WTC11 (cell line): Measurements from ENCODE around the gene LPP. TPM values are rescaled to one million over a fixed set of nuclear protein-coding genes. Genes with fewer than 3 reads are reported as not detected.

Experiments used
- ATAC-seq: fragments of 200-7000 bp; cut with Tn5 transposase; 2 replicates; pipeline ENCODE4 v1.10.0; 2021; ENCODE audit warnings: mild to moderate bottlenecking, moderate library complexity
- CTCF ChIA-PET: fragments of 300-600 bp; sonication (Branson Sonifier 250); formaldehyde crosslinking; loops from one replicate; lab custom pipeline; 2021; ENCODE audit warnings: antibody characterized with exemption; lab: Charles Lee
- POLR2A ChIA-PET: fragments of 350-600 bp; sonication (Branson Sonifier 250); formaldehyde crosslinking; loops from one replicate; lab custom pipeline; 2021; ENCODE audit warnings: antibody characterized with exemption; lab: Charles Lee
- DNase-seq: peaks from one replicate; pipeline ENCODE4 v3.0.0; 2021; ENCODE audit warnings: low spot score
- H3K27ac Mint-ChIP-seq: 2 replicates; pipeline ENCODE4 v1.8.0; 2021; ENCODE audit warnings: mixed read lengths
- H3K27me3 Mint-ChIP-seq: 2 replicates; pipeline ENCODE4 v1.8.0; 2021; ENCODE audit warnings: low read depth, mild to moderate bottlenecking, moderate library complexity, mixed read lengths
- H3K36me3 Mint-ChIP-seq: 2 replicates; pipeline ENCODE4 v1.8.0; 2021; ENCODE audit warnings: mixed read lengths
- H3K4me1 Mint-ChIP-seq: 2 replicates; pipeline ENCODE4 v1.8.0; 2022; ENCODE audit warnings: mixed read lengths
- H3K4me3 Mint-ChIP-seq: 2 replicates; pipeline ENCODE4 v1.8.0; 2021; ENCODE audit warnings: mild to moderate bottlenecking, moderate library complexity, mixed read lengths
- H3K9me3 Mint-ChIP-seq: 2 replicates; pipeline ENCODE4 v1.8.0; 2021; ENCODE audit warnings: mixed read lengths
- CREB1 ChIP-seq: sonication (generic); formaldehyde crosslinking; IDR thresholded peaks from 2 replicates; pipeline ENCODE4 v1.8.0; 2023; ENCODE audit warnings: mild to moderate bottlenecking, missing genetic modification reagents
- ESRRA ChIP-seq: sonication (generic); formaldehyde crosslinking; IDR thresholded peaks from 2 replicates; pipeline ENCODE4 v1.8.1; 2022; ENCODE audit warnings: mild to moderate bottlenecking, missing genetic modification reagents, borderline replicate concordance
- JUN ChIP-seq: sonication (generic); formaldehyde crosslinking; IDR thresholded peaks from 2 replicates; pipeline ENCODE4 v1.8.0; 2023; ENCODE audit warnings: mild to moderate bottlenecking, missing genetic modification reagents
- MXD4 ChIP-seq: fragments of 250-450 bp; sonication (Bioruptor Pico); IDR thresholded peaks from 2 replicates; pipeline ENCODE4 v1.8.0; 2021; ENCODE audit warnings: mild to moderate bottlenecking, moderate library complexity, borderline replicate concordance
- ZNF396 ChIP-seq: fragments of 250-450 bp; sonication (Bioruptor Pico); IDR thresholded peaks from 2 replicates; pipeline ENCODE4 v1.8.0; 2021; ENCODE audit warnings: mild to moderate bottlenecking, moderate library complexity, borderline replicate concordance
- total RNA-seq: library from RNA; stranded (reverse); gene quantifications from 3 replicates; pipeline ENCODE4 v1.2.3, GENCODE V29; 2021
- TF ChIP-seq, protein P1 (sequence below): fragments of 200-600 bp; IDR thresholded peaks from 2 replicates; pipeline ENCODE4 v1.8.0; 2022; ENCODE audit warnings: antibody characterized with exemption
- TF ChIP-seq, protein P2 (sequence below): fragments of 250-450 bp; sonication (Bioruptor Pico); IDR thresholded peaks from 2 replicates; pipeline ENCODE4 v2.1.2; 2022; ENCODE audit warnings: mild to moderate bottlenecking, moderate library complexity
- TF ChIP-seq, protein P3 (sequence below): sonication (generic); formaldehyde crosslinking; IDR thresholded peaks from 2 replicates; pipeline ENCODE4 v1.8.1; 2023; ENCODE audit warnings: mild to moderate bottlenecking, missing genetic modification reagents, borderline replicate concordance
- TF ChIP-seq, protein P4 (sequence below): sonication (generic); formaldehyde crosslinking; IDR thresholded peaks from 2 replicates; pipeline ENCODE4 v1.8.0; 2022; ENCODE audit warnings: missing genetic modification reagents

Gene LPP
- total RNA-seq, 1 experiment from 2014 or later, result 49.6 TPM

DNA sequence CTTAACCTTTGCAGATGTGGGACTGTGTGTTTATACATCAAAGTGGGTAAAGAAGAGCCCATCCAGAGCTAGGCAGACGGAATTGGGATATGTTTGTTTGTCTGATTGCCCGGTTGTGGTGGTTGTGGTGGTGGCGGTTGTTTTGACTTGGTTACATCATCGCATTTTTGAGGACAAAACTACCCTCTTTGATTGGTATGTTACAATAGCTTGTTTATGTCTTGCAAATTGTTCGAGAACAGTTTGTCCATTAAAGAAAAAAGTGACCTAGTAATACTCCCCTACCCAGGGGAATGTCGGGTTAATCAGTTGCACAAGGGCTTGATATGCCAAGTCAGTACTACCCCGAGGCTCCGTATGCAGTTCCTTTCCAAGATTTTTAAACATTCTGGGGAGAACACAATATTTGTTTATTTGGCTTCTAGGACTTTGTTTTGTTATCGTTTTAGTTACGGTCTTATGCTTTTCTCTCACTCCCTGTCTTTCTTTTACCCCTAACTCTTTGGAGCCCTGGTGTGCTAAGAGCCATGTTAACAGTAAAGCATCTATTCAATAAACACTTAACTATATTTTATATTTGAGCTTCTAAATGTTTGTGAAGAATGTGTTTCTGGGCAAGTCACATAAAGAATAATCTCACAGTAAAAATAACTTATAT, 315.4 kb downstream of the LPP start:
- no peaks in the 10 kb centered on the region; the same call in 1 of the 2 replicates for H3K4me1 Mint-ChIP-seq
- ChIA-PET POLR2A (no interaction called here), CTCF (no interaction called here)
- no peaks in the 10 kb centered on the region for H3K27me3 Mint-ChIP-seq
- H3K9me3 Mint-ChIP-seq, result peaks cover 5% of the 10 kb centered on the region
- ATAC-seq, result no peak
- no peak for TF ChIP-seq ZNF396 (CRISPR knock-in tag)
- TF ChIP-seq, protein P1, sequence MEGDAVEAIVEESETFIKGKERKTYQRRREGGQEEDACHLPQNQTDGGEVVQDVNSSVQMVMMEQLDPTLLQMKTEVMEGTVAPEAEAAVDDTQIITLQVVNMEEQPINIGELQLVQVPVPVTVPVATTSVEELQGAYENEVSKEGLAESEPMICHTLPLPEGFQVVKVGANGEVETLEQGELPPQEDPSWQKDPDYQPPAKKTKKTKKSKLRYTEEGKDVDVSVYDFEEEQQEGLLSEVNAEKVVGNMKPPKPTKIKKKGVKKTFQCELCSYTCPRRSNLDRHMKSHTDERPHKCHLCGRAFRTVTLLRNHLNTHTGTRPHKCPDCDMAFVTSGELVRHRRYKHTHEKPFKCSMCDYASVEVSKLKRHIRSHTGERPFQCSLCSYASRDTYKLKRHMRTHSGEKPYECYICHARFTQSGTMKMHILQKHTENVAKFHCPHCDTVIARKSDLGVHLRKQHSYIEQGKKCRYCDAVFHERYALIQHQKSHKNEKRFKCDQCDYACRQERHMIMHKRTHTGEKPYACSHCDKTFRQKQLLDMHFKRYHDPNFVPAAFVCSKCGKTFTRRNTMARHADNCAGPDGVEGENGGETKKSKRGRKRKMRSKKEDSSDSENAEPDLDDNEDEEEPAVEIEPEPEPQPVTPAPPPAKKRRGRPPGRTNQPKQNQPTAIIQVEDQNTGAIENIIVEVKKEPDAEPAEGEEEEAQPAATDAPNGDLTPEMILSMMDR, result no peak
- TF ChIP-seq, protein P2, sequence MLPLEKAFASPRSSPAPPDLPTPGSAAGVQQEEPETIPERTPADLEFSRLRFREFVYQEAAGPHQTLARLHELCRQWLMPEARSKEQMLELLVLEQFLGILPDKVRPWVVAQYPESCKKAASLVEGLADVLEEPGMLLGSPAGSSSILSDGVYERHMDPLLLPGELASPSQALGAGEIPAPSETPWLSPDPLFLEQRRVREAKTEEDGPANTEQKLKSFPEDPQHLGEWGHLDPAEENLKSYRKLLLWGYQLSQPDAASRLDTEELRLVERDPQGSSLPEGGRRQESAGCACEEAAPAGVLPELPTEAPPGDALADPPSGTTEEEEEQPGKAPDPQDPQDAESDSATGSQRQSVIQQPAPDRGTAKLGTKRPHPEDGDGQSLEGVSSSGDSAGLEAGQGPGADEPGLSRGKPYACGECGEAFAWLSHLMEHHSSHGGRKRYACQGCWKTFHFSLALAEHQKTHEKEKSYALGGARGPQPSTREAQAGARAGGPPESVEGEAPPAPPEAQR, result no peak
- TF ChIP-seq, protein P3, sequence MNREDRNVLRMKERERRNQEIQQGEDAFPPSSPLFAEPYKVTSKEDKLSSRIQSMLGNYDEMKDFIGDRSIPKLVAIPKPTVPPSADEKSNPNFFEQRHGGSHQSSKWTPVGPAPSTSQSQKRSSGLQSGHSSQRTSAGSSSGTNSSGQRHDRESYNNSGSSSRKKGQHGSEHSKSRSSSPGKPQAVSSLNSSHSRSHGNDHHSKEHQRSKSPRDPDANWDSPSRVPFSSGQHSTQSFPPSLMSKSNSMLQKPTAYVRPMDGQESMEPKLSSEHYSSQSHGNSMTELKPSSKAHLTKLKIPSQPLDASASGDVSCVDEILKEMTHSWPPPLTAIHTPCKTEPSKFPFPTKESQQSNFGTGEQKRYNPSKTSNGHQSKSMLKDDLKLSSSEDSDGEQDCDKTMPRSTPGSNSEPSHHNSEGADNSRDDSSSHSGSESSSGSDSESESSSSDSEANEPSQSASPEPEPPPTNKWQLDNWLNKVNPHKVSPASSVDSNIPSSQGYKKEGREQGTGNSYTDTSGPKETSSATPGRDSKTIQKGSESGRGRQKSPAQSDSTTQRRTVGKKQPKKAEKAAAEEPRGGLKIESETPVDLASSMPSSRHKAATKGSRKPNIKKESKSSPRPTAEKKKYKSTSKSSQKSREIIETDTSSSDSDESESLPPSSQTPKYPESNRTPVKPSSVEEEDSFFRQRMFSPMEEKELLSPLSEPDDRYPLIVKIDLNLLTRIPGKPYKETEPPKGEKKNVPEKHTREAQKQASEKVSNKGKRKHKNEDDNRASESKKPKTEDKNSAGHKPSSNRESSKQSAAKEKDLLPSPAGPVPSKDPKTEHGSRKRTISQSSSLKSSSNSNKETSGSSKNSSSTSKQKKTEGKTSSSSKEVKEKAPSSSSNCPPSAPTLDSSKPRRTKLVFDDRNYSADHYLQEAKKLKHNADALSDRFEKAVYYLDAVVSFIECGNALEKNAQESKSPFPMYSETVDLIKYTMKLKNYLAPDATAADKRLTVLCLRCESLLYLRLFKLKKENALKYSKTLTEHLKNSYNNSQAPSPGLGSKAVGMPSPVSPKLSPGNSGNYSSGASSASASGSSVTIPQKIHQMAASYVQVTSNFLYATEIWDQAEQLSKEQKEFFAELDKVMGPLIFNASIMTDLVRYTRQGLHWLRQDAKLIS (CRISPR knock-in tag), result no peak
- no peak for TF ChIP-seq MXD4 (CRISPR knock-in tag)
- TF ChIP-seq CREB1 (CRISPR knock-in tag), result no peak
- TF ChIP-seq JUN (CRISPR knock-in tag), result no peak
- TF ChIP-seq ESRRA, result no peak
- no peaks in the 10 kb centered on the region for H3K36me3 Mint-ChIP-seq
- H3K4me3 Mint-ChIP-seq, result no peak overlapping the region
- H3K27ac Mint-ChIP-seq, result no peak overlapping the region
- no peak for DNase-seq

DNA sequence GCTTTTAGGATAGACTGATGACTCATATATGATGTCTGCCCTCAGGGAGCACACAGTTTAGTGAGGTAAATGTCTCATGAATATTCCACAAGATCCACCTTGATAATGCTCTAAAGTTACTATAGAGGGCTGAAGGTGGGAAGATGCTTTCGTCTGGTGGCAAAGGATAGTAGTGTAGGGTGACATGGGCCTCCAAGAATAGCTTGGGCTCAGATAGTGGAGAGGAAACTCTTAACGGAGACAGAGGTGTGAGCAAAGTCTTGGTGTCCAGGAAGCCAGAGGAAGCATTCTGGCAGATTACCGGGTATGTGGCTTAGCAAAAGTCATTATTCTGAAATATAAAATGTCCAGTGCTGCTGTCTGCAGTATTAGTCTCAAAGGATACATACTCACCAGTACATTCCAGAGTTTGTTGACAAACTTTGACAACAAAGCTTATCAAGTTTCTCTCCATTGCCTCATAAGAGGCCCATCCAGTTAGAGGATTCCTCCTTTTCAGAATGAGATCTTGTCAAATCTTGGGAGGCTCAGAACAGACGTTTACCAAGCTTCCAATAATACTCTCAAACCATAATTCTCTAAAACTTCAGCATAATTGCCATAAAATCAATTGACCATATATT, 316.7 kb downstream of the LPP start:
- ATAC-seq, result no peak
- H3K4me3 Mint-ChIP-seq, result no peak overlapping the region

More for the DNA sequence above, 316.7 kb downstream of the LPP start:
- Mint-ChIP-seq H3K4me1 (no peaks in the 10 kb centered on the region; the same call in 1 of the 2 replicates), H3K36me3 (no peaks in the 10 kb centered on the region), H3K27me3 (no peaks in the 10 kb centered on the region), H3K9me3 (peaks cover 5% of the 10 kb centered on the region), H3K27ac (no peak overlapping the region)
- DNase-seq, result no peak
- ChIA-PET CTCF (no interaction called here), POLR2A (no interaction called here)
- no peak for TF ChIP-seq ZNF396 (CRISPR knock-in tag)
- TF ChIP-seq, protein P4, sequence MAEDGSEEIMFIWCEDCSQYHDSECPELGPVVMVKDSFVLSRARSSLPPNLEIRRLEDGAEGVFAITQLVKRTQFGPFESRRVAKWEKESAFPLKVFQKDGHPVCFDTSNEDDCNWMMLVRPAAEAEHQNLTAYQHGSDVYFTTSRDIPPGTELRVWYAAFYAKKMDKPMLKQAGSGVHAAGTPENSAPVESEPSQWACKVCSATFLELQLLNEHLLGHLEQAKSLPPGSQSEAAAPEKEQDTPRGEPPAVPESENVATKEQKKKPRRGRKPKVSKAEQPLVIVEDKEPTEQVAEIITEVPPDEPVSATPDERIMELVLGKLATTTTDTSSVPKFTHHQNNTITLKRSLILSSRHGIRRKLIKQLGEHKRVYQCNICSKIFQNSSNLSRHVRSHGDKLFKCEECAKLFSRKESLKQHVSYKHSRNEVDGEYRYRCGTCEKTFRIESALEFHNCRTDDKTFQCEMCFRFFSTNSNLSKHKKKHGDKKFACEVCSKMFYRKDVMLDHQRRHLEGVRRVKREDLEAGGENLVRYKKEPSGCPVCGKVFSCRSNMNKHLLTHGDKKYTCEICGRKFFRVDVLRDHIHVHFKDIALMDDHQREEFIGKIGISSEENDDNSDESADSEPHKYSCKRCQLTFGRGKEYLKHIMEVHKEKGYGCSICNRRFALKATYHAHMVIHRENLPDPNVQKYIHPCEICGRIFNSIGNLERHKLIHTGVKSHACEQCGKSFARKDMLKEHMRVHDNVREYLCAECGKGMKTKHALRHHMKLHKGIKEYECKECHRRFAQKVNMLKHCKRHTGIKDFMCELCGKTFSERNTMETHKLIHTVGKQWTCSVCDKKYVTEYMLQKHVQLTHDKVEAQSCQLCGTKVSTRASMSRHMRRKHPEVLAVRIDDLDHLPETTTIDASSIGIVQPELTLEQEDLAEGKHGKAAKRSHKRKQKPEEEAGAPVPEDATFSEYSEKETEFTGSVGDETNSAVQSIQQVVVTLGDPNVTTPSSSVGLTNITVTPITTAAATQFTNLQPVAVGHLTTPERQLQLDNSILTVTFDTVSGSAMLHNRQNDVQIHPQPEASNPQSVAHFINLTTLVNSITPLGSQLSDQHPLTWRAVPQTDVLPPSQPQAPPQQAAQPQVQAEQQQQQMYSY (CRISPR knock-in tag), result no peak
